Hepatocyte (in vitro differentiated cells): ENCODE measurements around the gene FBN1.

Source experiments
- CTCF ChIP-seq: fragments of 200-600 bp; sonication (generic); IDR thresholded peaks from 2 replicates; pipeline ENCODE4 v1.5.1; 2016; ENCODE audit warnings: antibody characterized with exemption, mild to moderate bottlenecking; ENCODE audit not compliant: poor library complexity
- EZH2 ChIP-seq: fragments of 200-600 bp; sonication (generic); IDR thresholded peaks from 2 replicates; pipeline ENCODE4 v1.6.1; 2016; ENCODE audit warnings: antibody characterized with exemption, mild to moderate bottlenecking, borderline replicate concordance
- EZH2phosphoT487 ChIP-seq: fragments of 200-600 bp; sonication (generic); IDR thresholded peaks from one replicate; pipeline ENCODE4 v1.6.1; 2018; ENCODE audit warnings: antibody characterized with exemption, mild to moderate bottlenecking, low read depth, moderate library complexity; ENCODE audit not compliant: unreplicated experiment, severe bottlenecking

- TF ChIP-seq CTCF (no peak), EZH2 (no peak), EZH2phosphoT487 (no peak)
These were observed 253.6 kb downstream of the FBN1 start for GRCh38 chr15:48391950-48392349.
